Measurements from ENCODE around the gene C2CD4D. TPM values are rescaled to one million over a fixed set of nuclear protein-coding genes. Genes with fewer than 3 reads are reported as not detected.

Gene C2CD4D
- total RNA-seq, 1 experiment from 2014 or later, result 0.94 TPM

DNA sequence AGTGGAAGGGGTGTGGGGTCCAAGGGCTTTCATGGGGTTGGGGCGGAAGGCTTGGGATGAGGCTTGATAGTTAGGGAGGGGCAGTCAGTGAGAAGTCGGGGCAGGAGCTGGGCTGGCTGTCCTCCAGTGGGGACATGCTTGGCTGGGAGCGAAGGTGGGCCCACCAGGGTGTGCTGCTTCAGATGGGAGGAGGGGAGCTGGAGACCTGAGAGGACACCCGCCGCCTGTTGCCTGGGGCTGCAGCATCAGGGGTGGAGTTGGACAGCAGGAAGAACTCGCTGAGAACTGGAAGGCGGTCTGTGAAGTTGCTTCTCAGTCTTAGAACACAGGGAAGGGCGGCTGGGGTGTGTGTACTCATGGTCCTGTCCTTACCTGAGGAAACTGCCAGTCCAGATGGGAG is 12.3 kb upstream of the C2CD4D start (continued):
- no peak for TF ChIP-seq ZBTB21 (CRISPR knock-in tag; IDR thresholded peaks at IDR 0.05; ENCODE audit: borderline replicate concordance)

DNA sequence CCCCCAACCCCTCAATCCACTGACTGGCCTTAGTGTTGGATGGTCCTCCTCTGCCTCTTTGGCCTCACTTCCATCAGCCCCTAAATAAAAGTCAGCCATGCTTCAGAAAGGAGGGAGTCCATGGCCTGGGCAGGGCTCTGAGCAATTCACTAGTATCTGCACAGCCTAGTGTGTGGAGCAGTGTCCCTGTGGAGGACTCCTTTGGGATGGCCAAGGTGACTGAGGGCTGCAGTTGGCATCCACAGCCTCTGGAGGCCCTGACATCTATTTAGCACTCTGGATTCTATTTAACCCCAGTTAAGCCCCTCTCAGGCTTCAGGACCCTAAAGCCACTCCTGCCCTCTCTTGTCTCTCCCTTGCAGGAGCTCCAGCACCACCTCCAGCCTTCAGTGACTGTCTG is 10.3 kb upstream of the C2CD4D start:
- Mint-ChIP-seq H3K36me3 (no peaks in the 10 kb centered on the region; the same call in 1 of the 2 replicates), H3K4me1 (peaks cover 11% of the 10 kb centered on the region), H3K4me3 (no peak overlapping the region), H3K27me3 (ENCODE audit: low read depth) (peaks cover 9% of the 10 kb centered on the region), H3K27ac (no peak overlapping the region), H3K9me3 (no peaks in the 10 kb centered on the region)
- ATAC-seq (no peak), DNase-seq (ENCODE audit: low spot score) (no peak)
- TF ChIP-seq RORB (CRISPR knock-in tag; IDR thresholded peaks at IDR 0.05) (no peak), ZNF532 (CRISPR knock-in tag; IDR thresholded peaks at IDR 0.05; ENCODE audit: borderline replicate concordance) (no peak), GABPB1 (CRISPR knock-in tag; IDR thresholded peaks at IDR 0.05) (no peak), NFE2L1 (CRISPR knock-in tag; IDR thresholded peaks at IDR 0.05) (no peak), ZNF263 (CRISPR knock-in tag; IDR thresholded peaks at IDR 0.05; ENCODE audit: low read depth) (no peak)
- TF ChIP-seq, protein P1, sequence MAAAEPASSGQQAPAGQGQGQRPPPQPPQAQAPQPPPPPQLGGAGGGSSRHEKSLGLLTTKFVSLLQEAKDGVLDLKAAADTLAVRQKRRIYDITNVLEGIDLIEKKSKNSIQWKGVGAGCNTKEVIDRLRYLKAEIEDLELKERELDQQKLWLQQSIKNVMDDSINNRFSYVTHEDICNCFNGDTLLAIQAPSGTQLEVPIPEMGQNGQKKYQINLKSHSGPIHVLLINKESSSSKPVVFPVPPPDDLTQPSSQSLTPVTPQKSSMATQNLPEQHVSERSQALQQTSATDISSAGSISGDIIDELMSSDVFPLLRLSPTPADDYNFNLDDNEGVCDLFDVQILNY (CRISPR knock-in tag; IDR thresholded peaks at IDR 0.05), result no peak
- TF ChIP-seq, protein P2, sequence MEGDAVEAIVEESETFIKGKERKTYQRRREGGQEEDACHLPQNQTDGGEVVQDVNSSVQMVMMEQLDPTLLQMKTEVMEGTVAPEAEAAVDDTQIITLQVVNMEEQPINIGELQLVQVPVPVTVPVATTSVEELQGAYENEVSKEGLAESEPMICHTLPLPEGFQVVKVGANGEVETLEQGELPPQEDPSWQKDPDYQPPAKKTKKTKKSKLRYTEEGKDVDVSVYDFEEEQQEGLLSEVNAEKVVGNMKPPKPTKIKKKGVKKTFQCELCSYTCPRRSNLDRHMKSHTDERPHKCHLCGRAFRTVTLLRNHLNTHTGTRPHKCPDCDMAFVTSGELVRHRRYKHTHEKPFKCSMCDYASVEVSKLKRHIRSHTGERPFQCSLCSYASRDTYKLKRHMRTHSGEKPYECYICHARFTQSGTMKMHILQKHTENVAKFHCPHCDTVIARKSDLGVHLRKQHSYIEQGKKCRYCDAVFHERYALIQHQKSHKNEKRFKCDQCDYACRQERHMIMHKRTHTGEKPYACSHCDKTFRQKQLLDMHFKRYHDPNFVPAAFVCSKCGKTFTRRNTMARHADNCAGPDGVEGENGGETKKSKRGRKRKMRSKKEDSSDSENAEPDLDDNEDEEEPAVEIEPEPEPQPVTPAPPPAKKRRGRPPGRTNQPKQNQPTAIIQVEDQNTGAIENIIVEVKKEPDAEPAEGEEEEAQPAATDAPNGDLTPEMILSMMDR (IDR thresholded peaks at IDR 0.05), result no peak
- TF ChIP-seq, protein P3, sequence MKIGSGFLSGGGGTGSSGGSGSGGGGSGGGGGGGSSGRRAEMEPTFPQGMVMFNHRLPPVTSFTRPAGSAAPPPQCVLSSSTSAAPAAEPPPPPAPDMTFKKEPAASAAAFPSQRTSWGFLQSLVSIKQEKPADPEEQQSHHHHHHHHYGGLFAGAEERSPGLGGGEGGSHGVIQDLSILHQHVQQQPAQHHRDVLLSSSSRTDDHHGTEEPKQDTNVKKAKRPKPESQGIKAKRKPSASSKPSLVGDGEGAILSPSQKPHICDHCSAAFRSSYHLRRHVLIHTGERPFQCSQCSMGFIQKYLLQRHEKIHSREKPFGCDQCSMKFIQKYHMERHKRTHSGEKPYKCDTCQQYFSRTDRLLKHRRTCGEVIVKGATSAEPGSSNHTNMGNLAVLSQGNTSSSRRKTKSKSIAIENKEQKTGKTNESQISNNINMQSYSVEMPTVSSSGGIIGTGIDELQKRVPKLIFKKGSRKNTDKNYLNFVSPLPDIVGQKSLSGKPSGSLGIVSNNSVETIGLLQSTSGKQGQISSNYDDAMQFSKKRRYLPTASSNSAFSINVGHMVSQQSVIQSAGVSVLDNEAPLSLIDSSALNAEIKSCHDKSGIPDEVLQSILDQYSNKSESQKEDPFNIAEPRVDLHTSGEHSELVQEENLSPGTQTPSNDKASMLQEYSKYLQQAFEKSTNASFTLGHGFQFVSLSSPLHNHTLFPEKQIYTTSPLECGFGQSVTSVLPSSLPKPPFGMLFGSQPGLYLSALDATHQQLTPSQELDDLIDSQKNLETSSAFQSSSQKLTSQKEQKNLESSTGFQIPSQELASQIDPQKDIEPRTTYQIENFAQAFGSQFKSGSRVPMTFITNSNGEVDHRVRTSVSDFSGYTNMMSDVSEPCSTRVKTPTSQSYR (CRISPR knock-in tag; IDR thresholded peaks at IDR 0.05), result no peak
- ChIA-PET CTCF (no interaction called here), POLR2A (no interaction called here)

GRCh38 chr1:151849126-151849525 is 9.5 kb upstream of the C2CD4D start:
- POLR2A ChIA-PET, result interaction anchor here (0.6 kb wide), 1 partner anchor 203 kb away, joined by 3 read pairs; no protein-coding TSS in a partner anchor
- peaks cover 13% of the 10 kb centered on the region for H3K4me1 Mint-ChIP-seq
- no peaks in the 10 kb centered on the region for H3K9me3 Mint-ChIP-seq
- H3K36me3 Mint-ChIP-seq, result no peaks in the 10 kb centered on the region; the same call in 1 of the 2 replicates
- H3K27me3 Mint-ChIP-seq (ENCODE audit: low read depth), result peaks cover 9% of the 10 kb centered on the region
- no peak overlapping the region for H3K4me3 Mint-ChIP-seq
- no peak overlapping the region for H3K27ac Mint-ChIP-seq
- CTCF ChIA-PET, result interaction anchor here (0.6 to 1.0 kb wide), 2 partner anchors 49 to 114 kb away, joined by 3 read pairs; no protein-coding TSS in a partner anchor
- DNase-seq (ENCODE audit: low spot score) (no peak), ATAC-seq (no peak)
- TF ChIP-seq EMX1 (CRISPR knock-in tag; IDR thresholded peaks at IDR 0.05) (no peak), GABPB1 (CRISPR knock-in tag; IDR thresholded peaks at IDR 0.05) (no peak), SMAD4 (CRISPR knock-in tag; IDR thresholded peaks at IDR 0.05) (no peak), STAT6 (CRISPR knock-in tag; conservative IDR thresholded peaks at IDR 0.05; ENCODE audit: low read depth) (no peak)
- TF ChIP-seq, protein P4, sequence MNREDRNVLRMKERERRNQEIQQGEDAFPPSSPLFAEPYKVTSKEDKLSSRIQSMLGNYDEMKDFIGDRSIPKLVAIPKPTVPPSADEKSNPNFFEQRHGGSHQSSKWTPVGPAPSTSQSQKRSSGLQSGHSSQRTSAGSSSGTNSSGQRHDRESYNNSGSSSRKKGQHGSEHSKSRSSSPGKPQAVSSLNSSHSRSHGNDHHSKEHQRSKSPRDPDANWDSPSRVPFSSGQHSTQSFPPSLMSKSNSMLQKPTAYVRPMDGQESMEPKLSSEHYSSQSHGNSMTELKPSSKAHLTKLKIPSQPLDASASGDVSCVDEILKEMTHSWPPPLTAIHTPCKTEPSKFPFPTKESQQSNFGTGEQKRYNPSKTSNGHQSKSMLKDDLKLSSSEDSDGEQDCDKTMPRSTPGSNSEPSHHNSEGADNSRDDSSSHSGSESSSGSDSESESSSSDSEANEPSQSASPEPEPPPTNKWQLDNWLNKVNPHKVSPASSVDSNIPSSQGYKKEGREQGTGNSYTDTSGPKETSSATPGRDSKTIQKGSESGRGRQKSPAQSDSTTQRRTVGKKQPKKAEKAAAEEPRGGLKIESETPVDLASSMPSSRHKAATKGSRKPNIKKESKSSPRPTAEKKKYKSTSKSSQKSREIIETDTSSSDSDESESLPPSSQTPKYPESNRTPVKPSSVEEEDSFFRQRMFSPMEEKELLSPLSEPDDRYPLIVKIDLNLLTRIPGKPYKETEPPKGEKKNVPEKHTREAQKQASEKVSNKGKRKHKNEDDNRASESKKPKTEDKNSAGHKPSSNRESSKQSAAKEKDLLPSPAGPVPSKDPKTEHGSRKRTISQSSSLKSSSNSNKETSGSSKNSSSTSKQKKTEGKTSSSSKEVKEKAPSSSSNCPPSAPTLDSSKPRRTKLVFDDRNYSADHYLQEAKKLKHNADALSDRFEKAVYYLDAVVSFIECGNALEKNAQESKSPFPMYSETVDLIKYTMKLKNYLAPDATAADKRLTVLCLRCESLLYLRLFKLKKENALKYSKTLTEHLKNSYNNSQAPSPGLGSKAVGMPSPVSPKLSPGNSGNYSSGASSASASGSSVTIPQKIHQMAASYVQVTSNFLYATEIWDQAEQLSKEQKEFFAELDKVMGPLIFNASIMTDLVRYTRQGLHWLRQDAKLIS (CRISPR knock-in tag; IDR thresholded peaks at IDR 0.05; ENCODE audit: borderline replicate concordance), result no peak
- TF ChIP-seq, protein P1 (CRISPR knock-in tag; IDR thresholded peaks at IDR 0.05), result no peak

All from WTC11 (cell line).